Activated T-cell treated with anti-CD3 and anti-CD28 coated beads, Interleukin-2, amount 50 U/mL, for 72 hours (primary cell): Measurements from ENCODE around the gene SMYD5. TPM values are rescaled to one million over a fixed set of nuclear protein-coding genes. Genes with fewer than 3 reads are reported as not detected.

Experiments used
- ATAC-seq, 2 donors: fragments of 150-1000 bp; cut with Tn5 transposase; replicated peaks in 1 of 2; 2 replicates each; pipeline ENCODE4 v1.10.0; 2021; ENCODE audit warnings: moderate library complexity in 2 of 2, mild to moderate bottlenecking in 1 of 2
- DNase-seq, 2 donors: peaks; one replicate each; pipeline ENCODE4 v3.0.0; 2021 to 2022; ENCODE audit warnings: mixed read lengths in 1 of 2
- H3K27ac Mint-ChIP-seq: one replicate; pipeline ENCODE4 v1.8.0; 2022; ENCODE audit warnings: mild to moderate bottlenecking, moderate library complexity, mixed read lengths
- H3K27me3 Mint-ChIP-seq: one replicate; pipeline ENCODE4 v1.8.0; 2022; ENCODE audit warnings: low read depth, mixed read lengths
- H3K36me3 Mint-ChIP-seq, 2 donors: one replicate each; pipeline ENCODE4 v1.8.0; 2022; ENCODE audit warnings: mixed read lengths in 2 of 2, mild to moderate bottlenecking in 1 of 2; ENCODE audit not compliant: insufficient read depth in 2 of 2
- H3K4me1 Mint-ChIP-seq: one replicate; pipeline ENCODE4 v1.8.0; 2022; ENCODE audit warnings: low read depth, mixed read lengths
- H3K4me3 Mint-ChIP-seq, 2 donors: one replicate each; pipeline ENCODE4 v1.8.0; 2022; ENCODE audit warnings: mild to moderate bottlenecking in 2 of 2, mixed read lengths in 2 of 2, moderate library complexity in 2 of 2
- H3K9me3 Mint-ChIP-seq, 2 donors: one replicate each; pipeline ENCODE4 v1.8.0; 2022; ENCODE audit warnings: mixed read lengths in 2 of 2
- total RNA-seq, 2 donors: library from RNA; stranded (reverse); gene quantifications; one replicate each; pipeline ENCODE4 v1.2.3, GENCODE V29; 2022

Gene SMYD5
- total RNA-seq, 2 donors from 2014 or later = 32.5 to 35.4 TPM

- H3K9me3 Mint-ChIP-seq = no peaks in the 10 kb centered on the region
- peaks cover 26% of the 10 kb centered on the region for H3K4me1 Mint-ChIP-seq
- no peaks in the 10 kb centered on the region for H3K27me3 Mint-ChIP-seq
- DNase-seq = peak; percentile 79 to 85
- H3K36me3 Mint-ChIP-seq = peaks cover 2 to 6% of the 10 kb centered on the region in 2 donors
- no peak overlapping the region for H3K27ac Mint-ChIP-seq
- peak overlapping the region in 1 of 2 donors; percentile 67 for H3K4me3 Mint-ChIP-seq
- peak; percentile 97 for ATAC-seq
Observed at GRCh38 chr2:73268830-73269685, 55.0 kb downstream of the SMYD5 start.

GRCh38 chr2:73269686-73270465 lies 55.8 kb downstream of the SMYD5 start:
- Mint-ChIP-seq H3K4me3 (peak overlapping the region; percentile 68 to 84), H3K9me3 (no peaks in the 10 kb centered on the region), H3K27me3 (no peaks in the 10 kb centered on the region), H3K27ac (no peak overlapping the region), H3K4me1 (peaks cover 26% of the 10 kb centered on the region), H3K36me3 (peaks cover 2 to 6% of the 10 kb centered on the region in 2 donors)
- DNase-seq (no peak), ATAC-seq (no peak)

GRCh38 chr2:73272270-73272669 lies 58.2 kb downstream of the SMYD5 start:
- no peak overlapping the region for H3K27ac Mint-ChIP-seq
- no peak overlapping the region for H3K4me3 Mint-ChIP-seq
- H3K4me1 Mint-ChIP-seq = peaks cover 20% of the 10 kb centered on the region
- DNase-seq (no peak), ATAC-seq (no peak)
- H3K9me3 Mint-ChIP-seq = no peaks in the 10 kb centered on the region
- H3K27me3 Mint-ChIP-seq = no peaks in the 10 kb centered on the region
- peaks cover 0 to 6% of the 10 kb centered on the region in 2 donors for H3K36me3 Mint-ChIP-seq

Other genes with a start within 250 kb of the SMYD5 start
- gene SFXN5, start 142.5 kb upstream of the SMYD5 start, total RNA-seq = 10 to 100 TPM in 1 of 2 donors, 1 to 10 TPM in 1; 9.1 to 10.1 TPM
- gene RAB11FIP5, start 101.3 kb upstream of the SMYD5 start, total RNA-seq = 1 to 10 TPM; 6.6 to 9.8 TPM
- not detected for gene NOTO, start 11.7 kb upstream of the SMYD5 start, total RNA-seq
- gene PRADC1, start 19.0 kb downstream of the SMYD5 start, total RNA-seq = 10 to 100 TPM; 15.0 to 17.3 TPM
- gene CCT7, start 20.1 kb downstream of the SMYD5 start, total RNA-seq = 100 to 1,000 TPM; 305 to 384 TPM
- 10 to 100 TPM; 19.8 to 22.9 TPM for gene FBXO41, start 70.2 kb downstream of the SMYD5 start, total RNA-seq
- gene EGR4, start 79.3 kb downstream of the SMYD5 start, total RNA-seq = 1 to 10 TPM; 1.6 to 2.1 TPM
- gene ALMS1, start 171.6 kb downstream of the SMYD5 start, total RNA-seq = 10 to 100 TPM; 13.0 to 16.5 TPM